Measurements from ENCODE around the gene PSME2. TPM values are rescaled to one million over a fixed set of nuclear protein-coding genes. Genes with fewer than 3 reads are reported as not detected.
A peak's percentile ranks its signal among the peaks of the same experiment; 100 is the strongest.

The PSME2 gene, protein sequence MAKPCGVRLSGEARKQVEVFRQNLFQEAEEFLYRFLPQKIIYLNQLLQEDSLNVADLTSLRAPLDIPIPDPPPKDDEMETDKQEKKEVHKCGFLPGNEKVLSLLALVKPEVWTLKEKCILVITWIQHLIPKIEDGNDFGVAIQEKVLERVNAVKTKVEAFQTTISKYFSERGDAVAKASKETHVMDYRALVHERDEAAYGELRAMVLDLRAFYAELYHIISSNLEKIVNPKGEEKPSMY
- total RNA-seq (2014; rRNA removed; shearing (Covaris generic); ENCODE audit: low replicate concordance): 84.9 and 111 TPM in 2 replicates

DNA sequence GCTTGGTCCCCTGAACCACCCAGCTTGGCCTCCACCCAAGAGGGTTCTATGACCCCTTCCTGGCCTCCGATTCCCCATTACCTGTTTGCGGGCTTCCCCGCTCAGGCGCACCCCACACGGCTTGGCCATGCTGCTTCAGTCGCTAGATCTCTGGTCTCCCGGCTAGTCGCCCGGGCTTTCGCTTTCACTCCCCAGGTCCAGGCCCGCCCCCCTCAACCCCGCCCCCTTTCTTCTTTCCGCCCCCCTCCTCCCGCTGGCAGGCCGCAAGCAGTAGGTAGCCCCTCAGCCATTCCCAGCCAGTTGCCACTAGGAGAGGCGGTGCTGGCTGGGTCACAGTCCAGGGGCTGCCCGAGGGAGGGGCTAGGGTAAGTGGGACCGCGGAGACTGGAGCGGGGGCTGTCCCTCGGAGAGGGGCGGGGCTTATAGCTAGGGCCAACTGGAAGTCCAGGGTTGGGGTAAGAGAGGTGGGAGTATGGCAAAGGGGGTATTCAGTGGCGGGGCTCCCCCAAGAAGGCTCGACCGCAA lies at the start of gene PSME2:
Gene PSME2 (minus strand): TSS at position 158 of the 525 bp plus-strand sequence. CDS start 29 bp downstream, at position 129.
- Histone ChIP-seq H3K9me3 (no peaks in the 10 kb centered on the region), H3K27me3 (no peaks in the 10 kb centered on the region), H3K4me3 (peak within 1 kb of the TSS; percentile 94), H3K36me3 (peaks cover 35% of the 10 kb centered on the region)
- peak; percentile 97 for DNase-seq

DNA sequence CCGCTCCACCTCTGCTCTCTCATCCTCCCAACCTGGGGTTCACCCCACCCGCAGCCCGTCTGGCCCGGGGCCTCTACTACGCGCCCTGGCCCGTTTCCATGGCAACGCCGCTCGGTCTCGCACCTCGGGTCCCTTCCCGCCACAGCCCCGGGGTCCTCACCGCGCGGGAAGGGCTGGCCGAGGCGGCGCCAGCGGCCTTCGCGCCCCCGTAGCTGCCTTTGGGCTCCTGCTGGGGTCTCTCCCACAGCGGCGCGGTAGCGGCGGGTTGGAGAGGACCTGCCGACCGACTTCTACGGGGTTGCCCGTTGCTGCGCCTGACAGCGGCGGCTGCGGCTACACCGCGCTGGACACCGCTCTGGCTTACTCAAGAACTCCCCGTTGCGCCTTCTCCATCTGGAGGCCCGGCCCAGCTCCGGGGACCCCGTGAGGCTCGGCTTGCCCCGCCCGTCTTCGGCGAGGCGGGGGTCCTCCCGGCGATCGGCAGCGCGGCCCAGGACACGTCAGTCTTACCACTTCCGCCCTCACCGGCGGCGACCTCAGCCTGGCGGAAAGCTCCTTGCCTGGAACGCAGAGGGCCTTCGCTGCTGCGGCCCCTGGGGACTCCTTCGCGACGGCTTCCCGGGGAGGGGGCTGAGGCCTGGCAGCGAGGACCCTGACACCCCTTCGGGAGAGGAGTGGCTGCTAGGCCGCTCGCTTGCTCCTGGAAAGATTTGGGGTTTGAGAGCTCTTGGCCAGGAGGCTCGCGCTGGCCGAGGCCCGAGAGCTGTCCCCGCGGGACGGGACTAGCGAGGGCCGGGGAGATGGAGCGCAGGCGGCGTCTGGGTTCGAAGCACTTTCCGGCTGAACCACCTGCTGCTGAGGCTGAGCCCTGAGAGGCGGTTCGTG lies 49.0 kb upstream of the PSME2 start, which contains the start of gene TM9SF1:
Gene TM9SF1 (minus strand): TSS at position 256 of the 885 bp plus-strand sequence. CDS start 422 bp downstream, outside the sequence.
- Histone ChIP-seq H3K27me3 (no peaks in the 10 kb centered on the region), H3K36me3 (peaks cover 3% of the 10 kb centered on the region; the same call in 1 of the 2 replicates), H3K4me3 (peak within 1 kb of the TSS; percentile 82), H3K9me3 (no peaks in the 10 kb centered on the region)
- peak; percentile 83 for DNase-seq

DNA sequence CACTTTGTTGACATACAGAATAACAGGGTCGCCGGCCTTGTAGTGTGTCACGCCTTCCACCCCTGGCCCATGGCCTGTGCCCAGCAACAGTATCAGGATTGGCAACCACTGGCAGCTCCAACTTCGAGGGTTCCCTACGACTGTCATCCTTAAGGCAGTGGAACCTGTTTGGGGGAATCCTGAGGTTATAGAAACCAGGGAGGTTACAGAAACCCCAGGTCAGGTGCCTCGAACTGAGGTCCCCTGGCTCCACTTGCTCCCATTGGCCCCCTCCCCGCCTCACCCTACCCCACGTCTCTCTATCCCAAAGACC lies 48.4 kb upstream of the PSME2 start:
- H3K36me3 ChIP-seq: peaks cover 3% of the 10 kb centered on the region
- no peaks in the 10 kb centered on the region for H3K27me3 ChIP-seq
- peak overlapping the region; percentile 82 for H3K4me3 ChIP-seq
- DNase-seq: no peak
- H3K9me3 ChIP-seq: no peaks in the 10 kb centered on the region

DNA sequence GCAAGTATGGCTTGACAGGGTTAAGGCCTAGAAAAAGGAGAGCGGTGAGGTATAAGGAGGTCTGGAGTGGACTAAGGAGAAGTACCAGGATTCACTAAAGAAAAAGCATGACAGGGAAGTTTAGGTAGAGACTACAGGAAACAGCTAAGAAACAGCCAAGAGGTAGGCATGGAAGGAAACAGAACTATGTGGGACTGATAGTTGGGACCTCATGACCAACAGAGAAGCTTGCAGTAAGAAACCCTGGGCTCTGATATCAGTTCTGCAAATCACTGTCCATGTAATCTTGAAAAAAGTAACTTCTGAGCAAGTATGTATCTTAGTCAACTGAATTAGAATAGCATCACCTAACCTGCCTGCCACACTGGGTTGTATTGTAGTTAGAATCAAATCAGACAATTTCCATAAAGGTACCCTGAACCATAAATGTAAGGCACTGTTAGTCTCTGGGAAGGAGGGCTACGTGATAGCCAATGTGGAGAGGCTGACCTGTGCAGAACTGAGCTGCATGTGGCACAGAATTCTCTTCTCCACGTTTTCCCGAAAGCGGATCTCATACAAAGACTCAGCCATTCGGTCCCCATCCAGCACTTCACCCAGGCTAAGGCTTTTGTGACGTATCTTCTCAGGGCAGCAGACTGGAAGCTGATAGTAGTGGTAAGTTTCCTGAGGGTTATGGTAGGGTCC lies 47.9 kb upstream of the PSME2 start:
- Histone ChIP-seq H3K4me3 (peak overlapping the region; percentile 82), H3K36me3 (peaks cover 3% of the 10 kb centered on the region), H3K9me3 (no peaks in the 10 kb centered on the region), H3K27me3 (no peaks in the 10 kb centered on the region)
- no peak for DNase-seq

DNA sequence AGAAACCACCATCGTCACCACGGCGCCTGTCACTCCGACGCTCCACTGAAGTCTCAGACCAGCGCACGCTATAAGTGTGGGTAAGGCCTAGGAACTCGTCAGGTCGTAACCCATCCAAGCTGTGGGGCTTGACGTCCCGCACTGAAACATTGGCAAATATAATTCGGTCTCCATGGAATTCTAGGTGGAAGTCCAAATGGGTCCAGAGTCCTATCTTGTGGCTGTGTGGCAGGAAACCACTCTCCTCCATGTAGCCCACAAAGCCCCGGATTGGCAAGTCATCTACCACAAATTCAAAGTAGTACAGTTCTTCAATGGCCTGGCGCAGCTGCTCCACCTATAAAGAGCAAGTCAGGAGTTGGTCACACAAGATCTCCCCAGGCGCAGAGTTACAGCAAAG lies 46.5 kb upstream of the PSME2 start:
- no peaks in the 10 kb centered on the region for H3K27me3 ChIP-seq
- H3K4me3 ChIP-seq: no peak overlapping the region
- peaks cover 6% of the 10 kb centered on the region for H3K36me3 ChIP-seq
- H3K9me3 ChIP-seq: no peaks in the 10 kb centered on the region
- no peak for DNase-seq

DNA sequence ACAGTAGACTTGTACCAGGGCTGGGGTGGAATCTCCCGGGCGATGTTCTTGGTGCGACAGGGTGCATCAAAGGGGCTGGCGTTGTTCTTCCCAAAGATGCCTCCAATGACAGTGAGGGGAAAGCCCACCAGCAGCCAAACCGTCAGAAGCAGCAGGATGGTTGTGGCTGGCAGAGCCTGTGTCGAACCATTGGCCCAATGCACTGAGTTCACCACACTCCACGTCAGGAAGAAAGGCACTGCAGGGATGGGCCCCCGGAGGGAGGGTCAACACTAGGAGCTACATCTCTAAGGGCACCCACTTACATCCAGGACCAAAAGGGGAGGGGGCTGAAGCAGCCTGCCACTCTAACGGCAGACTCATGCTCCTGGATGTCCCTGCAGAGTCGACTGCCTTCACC lies 44.0 kb upstream of the PSME2 start:
- DNase-seq: no peak
- H3K36me3 ChIP-seq: peaks cover 27% of the 10 kb centered on the region
- H3K9me3 ChIP-seq: no peaks in the 10 kb centered on the region

GRCh38 chr14:24189460-24189859 lies 43.0 kb upstream of the PSME2 start:
- Histone ChIP-seq H3K36me3 (peaks cover 34% of the 10 kb centered on the region), H3K4me3 (peak overlapping the region; percentile 85), H3K9me3 (no peaks in the 10 kb centered on the region), H3K27me3 (no peaks in the 10 kb centered on the region)
- no peak for DNase-seq

More for the DNA sequence above, 44.0 kb upstream of the PSME2 start:
- no peak overlapping the region for H3K4me3 ChIP-seq
- H3K27me3 ChIP-seq: no peaks in the 10 kb centered on the region

DNA sequence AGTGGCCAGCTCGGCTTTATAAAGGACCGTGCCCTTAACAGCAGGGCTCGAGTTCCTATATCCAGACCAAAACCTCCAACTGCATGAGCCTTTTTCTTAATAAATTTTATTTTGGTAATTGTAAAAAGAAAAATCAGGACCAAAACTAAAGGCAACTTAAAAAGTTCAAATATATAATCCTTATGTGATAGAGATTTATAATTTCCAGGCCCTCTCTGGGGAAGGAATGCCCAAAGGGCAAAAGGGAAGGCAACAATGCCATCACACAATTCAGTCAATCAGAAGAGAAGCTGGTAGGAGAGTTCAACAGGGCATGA lies 42.6 kb upstream of the PSME2 start:
- DNase-seq: no peak
- Histone ChIP-seq H3K36me3 (peaks cover 35% of the 10 kb centered on the region), H3K27me3 (no peaks in the 10 kb centered on the region), H3K4me3 (peak overlapping the region; percentile 85), H3K9me3 (no peaks in the 10 kb centered on the region)

DNA sequence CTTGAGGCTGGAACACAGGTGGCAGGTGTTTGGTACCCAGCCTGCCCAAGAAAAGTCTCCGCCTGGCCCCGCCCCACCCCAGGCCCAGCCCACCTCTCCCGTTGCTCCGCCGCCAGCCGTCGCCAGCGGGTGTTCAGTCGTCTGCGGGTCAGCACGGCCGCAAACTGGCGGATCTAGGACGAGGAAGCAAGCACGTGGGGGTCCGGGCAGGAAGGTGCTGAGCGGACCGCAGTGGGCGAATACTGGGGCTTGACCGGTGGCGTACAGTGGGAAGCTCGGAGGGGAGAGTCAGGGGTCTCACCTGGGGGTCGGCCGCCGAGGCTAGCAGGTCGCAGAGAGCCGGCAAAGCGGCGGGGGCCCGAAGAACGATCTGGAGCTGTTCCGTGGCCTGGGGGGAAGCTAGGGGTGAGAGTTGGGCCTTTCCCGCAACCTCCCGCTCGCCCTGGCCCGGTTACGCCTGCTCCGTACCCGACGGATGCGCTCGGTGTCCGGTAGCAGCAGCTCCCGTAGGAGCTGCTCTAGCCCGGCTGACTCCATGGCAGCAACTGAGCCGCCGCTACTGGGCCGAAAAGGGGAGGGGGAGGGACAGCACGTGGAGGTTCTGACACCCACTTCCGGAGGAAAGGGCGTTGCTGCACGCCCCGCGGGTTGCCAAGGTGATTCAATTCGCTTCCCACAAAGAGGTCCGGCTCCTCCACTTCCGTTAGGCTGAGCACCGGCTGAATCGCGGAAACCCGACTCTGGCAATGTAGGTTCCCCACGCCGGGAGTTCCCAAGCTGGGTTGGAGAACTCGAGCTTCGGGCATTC lies 42.0 kb upstream of the PSME2 start, which contains the start of gene IPO4:
Gene IPO4 (minus strand): TSS at position 566 of the 808 bp plus-strand sequence. CDS start 29 bp downstream, at position 537.
- peak; percentile 95 for DNase-seq
- Histone ChIP-seq H3K36me3 (peaks cover 35% of the 10 kb centered on the region), H3K9me3 (no peaks in the 10 kb centered on the region), H3K4me3 (peak within 1 kb of the TSS; percentile 85), H3K27me3 (no peaks in the 10 kb centered on the region)

GRCh38 chr14:24187539-24187915 lies 41.1 kb upstream of the PSME2 start:
- Histone ChIP-seq H3K9me3 (no peaks in the 10 kb centered on the region), H3K27me3 (no peaks in the 10 kb centered on the region), H3K36me3 (peaks cover 35% of the 10 kb centered on the region), H3K4me3 (peak overlapping the region; percentile 85)
- DNase-seq: no peak

GRCh38 chr14:24186831-24187538 lies 40.6 kb upstream of the PSME2 start:
- DNase-seq: no peak
- H3K36me3 ChIP-seq: peaks cover 35% of the 10 kb centered on the region
- no peaks in the 10 kb centered on the region for H3K27me3 ChIP-seq
- no peaks in the 10 kb centered on the region for H3K9me3 ChIP-seq
- H3K4me3 ChIP-seq: peak overlapping the region; percentile 85

DNA sequence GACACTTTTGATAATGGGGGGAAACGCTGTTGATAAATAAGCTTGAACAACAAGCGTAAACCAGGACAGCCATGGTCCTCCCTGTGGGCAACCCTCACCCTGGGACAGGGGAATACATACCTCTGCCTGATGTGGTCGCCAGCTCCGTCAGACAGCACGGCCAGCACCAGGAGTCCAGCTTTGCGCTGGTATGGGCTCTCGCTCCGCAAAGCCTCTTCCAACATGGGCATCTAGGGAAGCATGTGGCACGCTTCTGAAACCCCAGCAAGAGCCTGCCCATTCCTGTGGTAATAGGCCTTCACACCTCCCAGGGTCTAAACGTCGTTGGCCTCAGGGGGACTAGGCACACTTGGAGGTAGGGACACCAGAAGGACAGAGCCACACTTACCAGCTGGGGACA lies 39.3 kb upstream of the PSME2 start:
- Histone ChIP-seq H3K36me3 (peaks cover 35% of the 10 kb centered on the region), H3K4me3 (no peak overlapping the region), H3K27me3 (no peaks in the 10 kb centered on the region), H3K9me3 (no peaks in the 10 kb centered on the region)
- DNase-seq: no peak

GRCh38 chr14:24185026-24185425 lies 38.6 kb upstream of the PSME2 start:
- peaks cover 38% of the 10 kb centered on the region for H3K36me3 ChIP-seq
- H3K27me3 ChIP-seq: no peaks in the 10 kb centered on the region
- DNase-seq: no peak
- no peak overlapping the region for H3K4me3 ChIP-seq
- no peaks in the 10 kb centered on the region for H3K9me3 ChIP-seq

DNA sequence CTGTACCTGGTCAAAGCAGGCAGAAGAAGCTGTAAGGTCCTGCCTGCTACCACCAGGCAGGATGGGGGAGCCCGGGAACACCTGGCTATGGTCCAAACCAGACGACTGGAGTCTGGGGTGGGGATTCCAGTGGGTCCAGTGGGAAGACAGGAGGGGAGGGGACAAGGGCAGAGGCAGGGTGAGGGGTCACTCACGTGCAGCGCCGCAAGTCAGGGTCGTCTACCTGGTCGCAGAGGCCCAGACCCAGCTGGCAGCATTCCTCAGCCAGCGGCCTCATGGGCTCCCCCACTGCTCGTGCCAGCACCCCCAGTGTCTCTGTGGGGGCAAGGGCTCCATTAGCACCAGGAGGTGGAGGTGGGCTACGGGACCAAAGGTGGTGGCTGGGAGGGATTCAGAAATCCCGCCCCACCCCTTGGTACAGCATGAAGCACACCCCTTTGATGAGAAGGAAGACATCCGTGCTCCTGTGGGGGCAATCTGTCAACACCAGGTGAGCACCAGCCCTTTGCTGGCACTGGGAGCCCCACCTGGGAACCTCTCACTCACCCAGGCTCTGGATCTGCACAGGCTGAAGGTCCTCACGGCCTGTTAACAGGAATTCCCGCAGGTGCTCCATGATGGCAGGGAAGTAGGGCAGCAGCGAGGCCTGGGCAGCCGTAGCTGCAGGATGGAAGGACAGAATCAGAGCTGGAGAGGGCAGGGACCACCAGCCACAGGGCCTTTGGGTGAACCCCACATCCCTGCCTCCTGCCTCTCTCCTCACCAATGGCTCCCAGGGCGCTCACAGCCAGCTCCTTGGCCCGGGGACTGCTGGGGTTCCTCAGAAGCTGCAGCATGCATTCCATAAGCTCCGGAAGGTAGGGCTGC lies 37.9 kb upstream of the PSME2 start:
- H3K36me3 ChIP-seq: peaks cover 41% of the 10 kb centered on the region
- no peaks in the 10 kb centered on the region for H3K27me3 ChIP-seq
- DNase-seq: no peak
- no peaks in the 10 kb centered on the region for H3K9me3 ChIP-seq
- H3K4me3 ChIP-seq: no peak overlapping the region

DNA sequence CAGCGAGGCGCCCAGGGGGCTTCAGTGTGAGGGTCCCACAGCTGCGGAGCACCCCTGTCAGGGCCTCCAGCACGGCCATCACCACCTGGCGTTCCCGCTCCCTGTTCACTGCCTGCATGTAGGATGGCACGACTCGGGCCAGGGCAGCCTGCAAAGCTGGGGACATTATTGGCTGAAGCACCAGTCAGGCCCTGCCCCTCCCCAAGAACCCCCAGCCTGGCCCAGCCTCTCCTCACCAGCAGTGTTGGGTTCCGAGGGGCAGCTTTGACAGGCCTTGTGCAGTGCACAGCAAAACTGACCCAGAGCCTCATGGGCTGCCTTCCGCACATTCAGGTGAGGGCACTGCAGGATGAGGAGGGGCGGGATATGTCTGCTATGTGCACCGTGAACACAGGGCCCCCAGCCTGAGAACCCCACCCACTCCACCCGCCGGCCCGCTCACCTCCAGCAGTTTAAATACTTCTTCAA lies 36.6 kb upstream of the PSME2 start:
- Histone ChIP-seq H3K27me3 (no peaks in the 10 kb centered on the region), H3K36me3 (peaks cover 40% of the 10 kb centered on the region), H3K4me3 (no peak overlapping the region), H3K9me3 (no peaks in the 10 kb centered on the region)
- no peak for DNase-seq
